ENCODE measurements around the gene DNER. TPM values are rescaled to one million over a fixed set of nuclear protein-coding genes. Genes with fewer than 3 reads are reported as not detected.

The DNER gene
- total and polyA plus RNA-seq, 5 donors: 13.6 to 41.1 (median 27.2) TPM

DNA sequence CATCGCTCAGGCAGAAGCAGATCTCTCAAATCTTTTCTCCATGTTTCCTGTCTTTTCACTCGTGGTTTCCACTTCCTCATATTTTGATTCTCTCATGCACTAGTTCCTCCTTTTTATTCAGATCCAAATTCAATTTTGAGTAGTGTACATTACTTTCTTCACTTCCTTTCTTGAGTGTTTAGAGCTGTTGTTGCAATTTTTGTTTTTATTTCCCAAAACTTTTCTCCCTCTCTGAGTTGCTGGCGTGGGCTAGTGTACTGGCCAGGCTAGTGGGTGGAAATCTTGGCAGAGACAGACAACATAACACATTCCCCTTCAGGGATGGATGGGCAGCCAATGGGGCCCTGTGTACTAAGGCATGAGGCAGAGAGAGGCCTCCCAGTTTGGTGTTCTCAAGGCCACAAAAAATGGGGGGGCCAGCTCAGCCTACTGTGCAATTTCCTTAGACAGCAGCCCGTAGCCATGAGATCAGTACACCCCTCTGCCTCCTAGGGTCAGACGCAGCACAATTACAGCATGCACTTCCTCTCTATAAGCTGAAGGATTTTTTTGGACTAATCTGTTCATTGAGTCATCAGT lies 298.1 kb downstream of the DNER start:
- 27% methylated on average over 5 of the region's 5 CpGs for WGBS
- Histone ChIP-seq H3K27ac (ENCODE audit: low read length) (peak overlapping the region; percentile 54), H3K27me3 (ENCODE audit: control insufficient read depth, insufficient read depth) (no peaks in the 10 kb centered on the region), H3K9me3 (ENCODE audit: control insufficient read depth, low read length) (no peaks in the 10 kb centered on the region), H3K4me3 (ENCODE audit: low read length) (no peak overlapping the region), H3K4me1 (ENCODE audit: control insufficient read depth, insufficient read depth, low read length) (peaks cover 6% of the 10 kb centered on the region)
- intact Hi-C loops (cut with DNase I): no loop called here
- DNase-seq: peak; percentile 82 to 95 (median 87)
- ATAC-seq: peak; percentile 93 to 97

DNA sequence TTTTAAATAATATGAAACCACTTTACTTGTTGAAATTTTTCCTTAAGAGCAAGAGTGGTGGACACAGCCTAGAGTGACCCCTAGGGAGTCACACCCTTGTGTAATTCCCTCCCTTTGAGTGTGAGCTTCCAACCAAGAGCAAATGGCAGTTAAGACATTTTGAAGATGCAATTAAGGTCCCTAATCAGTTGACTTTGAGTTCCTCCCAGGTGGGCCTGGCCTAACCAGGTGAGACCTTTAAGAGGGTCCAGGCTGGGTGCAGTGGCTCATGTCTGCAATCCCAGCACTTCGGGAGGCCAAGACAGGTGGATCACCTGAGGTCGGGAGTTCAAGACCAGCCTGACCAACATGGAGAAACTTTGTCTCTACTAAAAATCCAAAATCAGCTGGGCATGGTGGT lies 299.7 kb downstream of the DNER start:
- ATAC-seq (no peak), DNase-seq (no peak)
- no peaks in the 10 kb centered on the region for H3K9me3 ChIP-seq (ENCODE audit: control insufficient read depth, low read length)
- H3K4me1 ChIP-seq (ENCODE audit: control insufficient read depth, insufficient read depth, low read length): peaks cover 6% of the 10 kb centered on the region
- H3K27me3 ChIP-seq (ENCODE audit: control insufficient read depth, insufficient read depth): no peaks in the 10 kb centered on the region
- no peak overlapping the region for H3K27ac ChIP-seq (ENCODE audit: low read length)
- no peak overlapping the region for H3K4me3 ChIP-seq (ENCODE audit: low read length)
- WGBS: 93% methylated on average over 2 of the region's 2 CpGs
- intact Hi-C loops (cut with DNase I): no loop called here

DNA sequence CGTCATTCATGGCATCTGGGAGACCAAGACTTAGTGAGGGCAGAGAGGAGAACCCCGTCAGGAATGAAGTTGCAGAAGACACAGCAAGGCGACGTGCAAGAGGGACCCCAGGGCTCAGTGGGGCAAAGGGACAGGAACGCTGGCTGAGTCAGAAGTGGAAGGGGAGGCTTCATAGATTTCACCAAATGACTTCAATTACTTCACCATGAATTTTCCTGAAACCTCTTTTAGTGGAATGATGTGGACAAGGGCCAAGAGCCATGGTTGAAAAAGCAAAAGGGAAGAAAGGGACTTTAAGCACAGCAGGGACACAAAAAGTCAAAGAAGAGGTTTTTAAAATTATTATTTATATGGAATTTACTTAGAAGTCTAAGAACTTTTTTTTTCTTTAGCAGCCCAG lies 301.7 kb downstream of the DNER start:
- no peak overlapping the region for H3K4me3 ChIP-seq (ENCODE audit: low read length)
- H3K27me3 ChIP-seq (ENCODE audit: control insufficient read depth, insufficient read depth): no peaks in the 10 kb centered on the region
- H3K4me1 ChIP-seq (ENCODE audit: control insufficient read depth, insufficient read depth, low read length): peaks cover 8% of the 10 kb centered on the region
- H3K9me3 ChIP-seq (ENCODE audit: control insufficient read depth, low read length): no peaks in the 10 kb centered on the region
- intact Hi-C loops (cut with DNase I): no loop called here
- H3K27ac ChIP-seq (ENCODE audit: low read length): no peak overlapping the region
- DNase-seq (no peak), ATAC-seq (no peak)
- 88% methylated on average over 5 of the region's 5 CpGs for WGBS

DNA sequence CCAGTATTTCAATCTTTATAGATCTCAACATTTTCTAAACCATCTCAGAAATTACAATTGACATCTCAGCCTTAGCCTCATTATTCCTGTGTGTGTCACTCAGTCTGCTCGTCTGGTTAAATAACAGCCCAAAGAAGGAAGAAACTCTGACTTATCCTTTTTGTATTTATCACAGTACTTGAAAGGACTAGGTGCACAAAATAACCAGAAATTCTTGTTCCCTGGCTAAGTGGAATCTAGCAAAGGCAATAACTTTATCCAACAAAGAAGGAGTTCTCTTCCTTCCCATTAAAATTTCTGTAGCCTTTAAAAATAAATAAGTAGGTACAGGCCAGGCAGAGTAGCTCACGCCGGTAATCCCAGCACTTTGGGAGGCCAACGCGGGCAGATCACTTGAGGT lies 303.4 kb downstream of the DNER start:
- DNase-seq: no peak
- 88% methylated on average over 5 of the region's 5 CpGs for WGBS

DNA sequence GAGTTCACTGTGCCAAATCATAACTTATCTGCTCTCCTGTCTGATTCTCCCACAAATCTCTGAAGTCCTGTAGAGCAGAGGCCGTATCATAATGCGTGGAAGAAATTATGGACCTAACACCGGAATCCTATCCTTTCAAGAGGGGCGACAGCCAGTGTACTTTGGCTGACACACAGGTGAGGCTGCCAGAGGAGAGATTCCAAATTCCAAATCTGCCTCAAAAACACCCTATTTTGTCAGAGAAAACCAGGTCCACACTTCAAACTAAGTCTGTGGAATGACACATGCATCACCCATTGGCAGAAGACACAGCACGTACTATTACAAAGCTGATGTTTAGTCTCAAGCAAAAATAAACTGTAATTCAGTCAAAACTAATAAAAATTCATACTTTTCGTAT lies 304.1 kb downstream of the DNER start:
- no peak overlapping the region for H3K4me3 ChIP-seq (ENCODE audit: low read length)
- DNase-seq (no peak), ATAC-seq (no peak)
- 65% methylated on average over 6 of the region's 6 CpGs for WGBS
- H3K9me3 ChIP-seq (ENCODE audit: control insufficient read depth, low read length): no peaks in the 10 kb centered on the region
- no peaks in the 10 kb centered on the region for H3K27me3 ChIP-seq (ENCODE audit: control insufficient read depth, insufficient read depth)
- intact Hi-C loops (cut with DNase I): no loop called here
- peak overlapping the region; percentile 70 for H3K27ac ChIP-seq (ENCODE audit: low read length)
- H3K4me1 ChIP-seq (ENCODE audit: control insufficient read depth, insufficient read depth, low read length): peaks cover 2% of the 10 kb centered on the region

More for the DNA sequence above, 303.4 kb downstream of the DNER start:
- intact Hi-C loops (cut with DNase I): no loop called here
- Histone ChIP-seq H3K27me3 (ENCODE audit: control insufficient read depth, insufficient read depth) (no peaks in the 10 kb centered on the region), H3K4me1 (ENCODE audit: control insufficient read depth, insufficient read depth, low read length) (peaks cover 2% of the 10 kb centered on the region), H3K27ac (ENCODE audit: low read length) (no peak overlapping the region), H3K9me3 (ENCODE audit: control insufficient read depth, low read length) (no peaks in the 10 kb centered on the region), H3K4me3 (ENCODE audit: low read length) (no peak overlapping the region)
- no peak for ATAC-seq

DNA sequence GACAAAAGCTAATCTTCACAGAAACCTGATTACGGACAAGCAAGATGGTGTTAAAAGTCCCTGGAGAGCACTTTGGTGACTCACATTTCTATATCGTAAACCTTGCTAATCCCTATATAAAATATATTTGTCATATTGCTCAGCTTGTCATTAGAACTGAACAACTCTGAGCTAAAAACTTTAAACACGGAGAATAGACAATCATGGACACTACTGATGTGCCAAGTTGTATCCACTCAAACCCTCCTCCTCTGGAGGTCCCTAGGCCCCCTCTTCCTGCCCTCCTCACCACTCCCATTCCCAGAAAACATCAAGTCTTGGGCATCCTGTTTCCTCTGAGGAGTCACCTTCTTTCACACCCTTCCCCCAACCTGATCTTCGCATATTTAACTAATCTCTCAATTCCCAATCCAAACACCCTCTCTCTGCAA lies 304.6 kb downstream of the DNER start:
- ATAC-seq (no peak), DNase-seq (no peak)
- intact Hi-C loops (cut with DNase I): no loop called here
- Histone ChIP-seq H3K27ac (ENCODE audit: low read length) (peak overlapping the region; percentile 70), H3K9me3 (ENCODE audit: control insufficient read depth, low read length) (no peaks in the 10 kb centered on the region), H3K4me3 (ENCODE audit: low read length) (no peak overlapping the region), H3K27me3 (ENCODE audit: control insufficient read depth, insufficient read depth) (no peaks in the 10 kb centered on the region), H3K4me1 (ENCODE audit: control insufficient read depth, insufficient read depth, low read length) (peaks cover 2% of the 10 kb centered on the region)
- 56% methylated on average over 4 of the region's 4 CpGs for WGBS

DNA sequence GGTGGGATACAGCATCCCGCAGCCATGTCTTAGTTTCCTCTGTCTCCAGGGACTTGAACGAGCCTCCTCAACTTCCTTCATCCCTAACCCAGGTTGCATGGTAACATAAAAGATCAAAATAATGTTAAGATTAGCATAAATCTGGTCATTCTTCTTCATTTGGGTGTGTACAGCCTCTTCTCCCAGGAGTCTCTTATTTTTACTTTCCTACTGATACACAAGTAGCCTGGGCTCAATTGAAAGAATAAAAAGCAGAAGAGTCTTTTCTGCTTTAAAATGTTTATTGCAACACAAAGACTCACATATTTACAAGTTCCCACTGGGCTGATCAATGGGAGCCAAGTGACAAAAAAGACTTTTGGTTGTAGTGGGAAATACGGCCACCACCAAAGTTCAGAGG lies 305.4 kb downstream of the DNER start:
- 50% methylated on average over 3 of the region's 3 CpGs for WGBS
- no peaks in the 10 kb centered on the region for H3K9me3 ChIP-seq (ENCODE audit: control insufficient read depth, low read length)
- H3K4me1 ChIP-seq (ENCODE audit: control insufficient read depth, insufficient read depth, low read length): peaks cover 2% of the 10 kb centered on the region
- ATAC-seq: no peak
- H3K27ac ChIP-seq (ENCODE audit: low read length): peak overlapping the region; percentile 94
- H3K27me3 ChIP-seq (ENCODE audit: control insufficient read depth, insufficient read depth): no peaks in the 10 kb centered on the region
- no peak overlapping the region for H3K4me3 ChIP-seq (ENCODE audit: low read length)
- intact Hi-C loops (cut with DNase I): no loop called here
- DNase-seq: no peak

DNA sequence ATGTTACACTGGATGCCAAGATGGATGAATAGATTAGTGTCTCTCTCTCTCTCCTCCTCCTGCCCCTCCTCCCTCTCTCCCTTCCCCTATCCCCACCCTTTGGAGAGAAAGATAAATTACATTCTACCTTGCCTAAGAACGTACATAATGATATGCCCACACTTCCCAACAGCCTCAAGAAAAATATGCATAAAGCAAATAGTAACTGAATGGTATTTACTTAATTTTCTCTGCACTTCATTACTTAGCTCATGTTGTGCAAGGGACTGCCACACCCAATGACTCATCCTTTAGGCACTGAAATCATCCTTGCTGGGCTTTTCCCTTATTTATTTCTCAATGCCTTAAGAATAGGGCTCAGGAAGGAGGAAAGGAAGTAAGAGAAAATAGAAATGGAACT lies 306.0 kb downstream of the DNER start:
- peak in 2 of 3 donors; percentile 60 to 65 for DNase-seq
- 22% methylated on average over 1 of the region's 1 CpG for WGBS

DNA sequence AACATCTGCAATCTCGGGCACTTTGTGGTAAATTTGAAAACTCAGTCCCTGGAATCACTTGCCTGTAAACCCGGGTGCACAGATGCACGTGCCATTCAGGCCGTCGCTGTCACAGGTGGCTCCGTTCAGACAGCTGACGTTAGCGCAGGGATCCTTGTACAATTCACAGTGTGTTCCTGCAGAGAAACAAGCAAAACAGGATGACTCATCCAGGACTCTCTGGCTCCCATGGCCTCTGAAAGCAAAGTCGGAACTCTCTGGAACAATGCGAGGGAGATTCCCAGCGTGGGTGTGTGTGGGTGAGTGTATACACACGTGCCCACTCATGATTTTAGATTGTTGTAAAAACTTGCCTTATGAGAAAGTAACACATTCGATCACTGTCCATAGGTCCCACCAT lies 307.2 kb downstream of the DNER start:
- Histone ChIP-seq H3K4me3 (ENCODE audit: low read length) (no peak overlapping the region), H3K27me3 (ENCODE audit: control insufficient read depth, insufficient read depth) (no peaks in the 10 kb centered on the region), H3K4me1 (ENCODE audit: control insufficient read depth, insufficient read depth, low read length) (peaks cover 4% of the 10 kb centered on the region), H3K9me3 (ENCODE audit: control insufficient read depth, low read length) (no peaks in the 10 kb centered on the region), H3K27ac (ENCODE audit: low read length) (no peak overlapping the region)
- peak; percentile 87 to 93 for ATAC-seq
- 42% methylated on average over 13 of the region's 13 CpGs for WGBS
- peak; percentile 61 to 87 (median 62) for DNase-seq
- intact Hi-C loops (cut with DNase I): no loop called here

More for the DNA sequence above, 306.0 kb downstream of the DNER start:
- no peaks in the 10 kb centered on the region for H3K27me3 ChIP-seq (ENCODE audit: control insufficient read depth, insufficient read depth)
- no peak overlapping the region for H3K4me3 ChIP-seq (ENCODE audit: low read length)
- peak; percentile 87 for ATAC-seq
- H3K9me3 ChIP-seq (ENCODE audit: control insufficient read depth, low read length): no peaks in the 10 kb centered on the region
- intact Hi-C loops (cut with DNase I): no loop called here
- H3K4me1 ChIP-seq (ENCODE audit: control insufficient read depth, insufficient read depth, low read length): peaks cover 4% of the 10 kb centered on the region
- H3K27ac ChIP-seq (ENCODE audit: low read length): no peak overlapping the region

DNA sequence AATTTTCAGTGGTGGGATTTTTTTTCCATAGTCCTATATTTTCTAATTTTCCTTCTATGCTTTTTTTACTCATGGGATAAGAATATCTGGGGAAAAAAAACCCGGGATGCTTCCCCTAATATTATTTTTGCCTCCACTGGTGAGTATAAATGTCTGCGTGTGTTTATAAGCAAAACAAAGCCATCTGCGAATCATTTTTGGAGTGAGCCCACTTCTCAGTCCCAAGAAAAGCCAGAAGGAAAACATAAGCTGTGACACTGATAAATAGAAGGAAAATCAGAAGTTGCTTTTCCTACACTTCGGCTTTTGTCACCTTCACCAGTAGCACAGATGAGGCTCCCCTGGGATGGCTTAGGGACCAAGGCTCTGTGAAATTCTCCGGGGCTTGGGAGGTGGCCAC lies 308.6 kb downstream of the DNER start:
- no peak overlapping the region for H3K4me3 ChIP-seq (ENCODE audit: low read length)
- H3K9me3 ChIP-seq (ENCODE audit: control insufficient read depth, low read length): no peaks in the 10 kb centered on the region
- no peak for ATAC-seq
- intact Hi-C loops (cut with DNase I): no loop called here
- peaks cover 4% of the 10 kb centered on the region for H3K4me1 ChIP-seq (ENCODE audit: control insufficient read depth, insufficient read depth, low read length)
- no peaks in the 10 kb centered on the region for H3K27me3 ChIP-seq (ENCODE audit: control insufficient read depth, insufficient read depth)
- 54% methylated on average over 5 of the region's 5 CpGs for WGBS
- DNase-seq: no peak
- H3K27ac ChIP-seq (ENCODE audit: low read length): no peak overlapping the region

DNA sequence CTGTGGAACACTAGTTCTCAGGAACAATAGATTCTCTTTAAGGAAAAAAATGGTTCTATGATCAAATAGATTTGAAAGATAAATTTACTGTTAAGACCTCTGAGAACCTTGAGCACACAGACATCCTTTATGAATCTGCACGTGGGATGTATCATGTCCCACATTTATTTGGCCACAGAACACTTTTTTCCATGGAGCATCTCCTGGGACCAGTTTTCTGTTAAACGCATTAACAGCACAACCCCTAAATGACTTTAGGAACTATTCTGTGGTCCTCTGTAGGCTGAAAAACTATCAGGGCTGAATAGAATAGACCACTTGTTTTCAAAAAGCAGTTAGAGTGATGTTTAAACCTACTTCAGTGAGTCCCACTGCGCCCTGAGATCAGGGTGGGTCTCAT lies 311.1 kb downstream of the DNER start:
- intact Hi-C loops (cut with DNase I): no loop called here
- no peak for ATAC-seq
- no peak overlapping the region for H3K4me3 ChIP-seq (ENCODE audit: low read length)
- H3K27ac ChIP-seq (ENCODE audit: low read length): no peak overlapping the region
- 61% methylated on average over 3 of the region's 3 CpGs for WGBS
- no peak for DNase-seq
- H3K4me1 ChIP-seq (ENCODE audit: control insufficient read depth, insufficient read depth, low read length): peaks cover 4% of the 10 kb centered on the region
- H3K27me3 ChIP-seq (ENCODE audit: control insufficient read depth, insufficient read depth): no peaks in the 10 kb centered on the region
- no peaks in the 10 kb centered on the region for H3K9me3 ChIP-seq (ENCODE audit: control insufficient read depth, low read length)
